Measurements from ENCODE around the gene LRRC41. TPM values are rescaled to one million over a fixed set of nuclear protein-coding genes. Genes with fewer than 3 reads are reported as not detected.

Gene LRRC41
- polyA plus RNA-seq, 1 donor from 2014 or later, result 52.9 TPM

DNA sequence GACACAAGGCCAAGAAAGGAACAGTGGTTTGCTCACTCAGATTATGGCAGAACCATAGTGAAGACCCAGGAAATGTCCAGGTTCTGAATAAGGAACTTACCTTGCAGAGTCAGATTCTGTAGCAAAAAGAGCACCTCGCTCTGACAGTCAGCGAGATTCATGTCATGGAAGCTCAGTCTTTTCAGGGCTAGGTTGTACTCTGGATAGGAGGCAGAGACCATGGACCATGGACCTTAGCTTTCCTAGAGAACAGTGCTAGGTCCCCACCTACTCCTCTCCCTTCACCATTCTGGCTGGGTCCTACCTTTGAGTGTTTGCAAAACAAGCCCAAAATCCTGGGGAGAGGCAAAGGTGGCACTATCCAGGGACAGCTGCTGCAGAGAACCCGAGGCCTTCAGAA is 23.3 kb downstream of the LRRC41 start:
- no peaks in the 10 kb centered on the region for H3K9me3 ChIP-seq (ENCODE audit: low read length)
- H3K36me3 ChIP-seq (ENCODE audit: insufficient read depth, low read length), result no peaks in the 10 kb centered on the region
- H3K79me2 ChIP-seq (replicated peaks; ENCODE audit: insufficient read depth, low read length), result no peaks in the 10 kb centered on the region
- no peak overlapping the region for H2AFZ ChIP-seq (ENCODE audit: low read depth, low read length)
- no peak for TF ChIP-seq POLR2AphosphoS5 (IDR thresholded peaks at IDR 0.05)
- TF ChIP-seq SMC3 (conservative IDR thresholded peaks at IDR 0.05; ENCODE audit: poor library complexity), result no peak
- TF ChIP-seq MXI1 (conservative IDR thresholded peaks at IDR 0.05; ENCODE audit: poor library complexity, severe bottlenecking), result no peak
- no peak for TF ChIP-seq EZH2 (IDR thresholded peaks at IDR 0.05; ENCODE audit: borderline replicate concordance, insufficient read depth, low read length, poor library complexity, severe bottlenecking)
- TF ChIP-seq TAF1 (IDR thresholded peaks at IDR 0.05; ENCODE audit: low read depth), result no peak
- no peak for TF ChIP-seq REST (IDR thresholded peaks at IDR 0.05; ENCODE audit: borderline replicate concordance)
- no peak for TF ChIP-seq CTCF (IDR thresholded peaks at IDR 0.05; ENCODE audit: poor library complexity, severe bottlenecking)
- TF ChIP-seq EP300 (conservative IDR thresholded peaks at IDR 0.05; ENCODE audit: poor library complexity, severe bottlenecking), result no peak
- TF ChIP-seq RAD21 (conservative IDR thresholded peaks at IDR 0.05), result no peak
- H4K20me1 ChIP-seq (ENCODE audit: insufficient read depth), result no peaks in the 10 kb centered on the region
- H3K27me3 ChIP-seq (ENCODE audit: insufficient read depth, low read depth, low read length), result no peaks in the 10 kb centered on the region
- no peak overlapping the region for H3K4me3 ChIP-seq (ENCODE audit: low read length)
- H3K4me2 ChIP-seq (ENCODE audit: low read length), result no peak overlapping the region
- no peak overlapping the region for H3K27ac ChIP-seq (ENCODE audit: low read length)
- H3F3A ChIP-seq (ENCODE audit: insufficient read depth, low read length, poor library complexity, severe bottlenecking), result no peaks in the 10 kb centered on the region
- no peak overlapping the region for H3K9ac ChIP-seq (ENCODE audit: low read length)
- H3K9me2 ChIP-seq (ENCODE audit: insufficient read depth, low read length), result no peaks in the 10 kb centered on the region

DNA sequence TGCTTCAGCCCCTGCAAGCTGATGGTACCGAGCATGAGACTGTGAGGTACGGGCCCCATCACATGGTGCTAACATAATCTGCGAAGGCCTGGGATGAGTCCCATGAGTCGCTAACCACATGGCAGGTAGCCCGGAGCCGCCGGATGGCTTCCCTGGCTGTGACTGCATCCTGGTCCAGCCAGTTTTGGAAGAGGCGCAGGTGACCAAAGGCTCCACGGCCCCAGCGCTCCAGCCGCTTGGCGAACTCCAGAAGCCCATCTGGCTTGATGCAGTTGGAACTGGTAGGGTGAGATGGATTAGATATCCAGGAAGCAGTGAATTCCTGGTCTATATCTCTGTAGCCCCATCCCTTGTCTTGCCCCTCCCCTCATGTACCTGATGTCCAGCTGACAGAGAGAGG is 24.6 kb downstream of the LRRC41 start:
- no peaks in the 10 kb centered on the region for H3K27me3 ChIP-seq (ENCODE audit: insufficient read depth, low read depth, low read length)
- H3K27ac ChIP-seq (ENCODE audit: low read length), result no peak overlapping the region
- H3K79me2 ChIP-seq (replicated peaks; ENCODE audit: insufficient read depth, low read length), result no peaks in the 10 kb centered on the region
- no peak overlapping the region for H3K4me3 ChIP-seq (ENCODE audit: low read length)
- no peaks in the 10 kb centered on the region for H3F3A ChIP-seq (ENCODE audit: insufficient read depth, low read length, poor library complexity, severe bottlenecking)
- H3K9ac ChIP-seq (ENCODE audit: low read length), result no peak overlapping the region
- no peaks in the 10 kb centered on the region for H3K9me2 ChIP-seq (ENCODE audit: insufficient read depth, low read length)
- H3K36me3 ChIP-seq (ENCODE audit: insufficient read depth, low read length), result no peaks in the 10 kb centered on the region
- no peak overlapping the region for H2AFZ ChIP-seq (ENCODE audit: low read depth, low read length)
- H4K20me1 ChIP-seq (ENCODE audit: insufficient read depth), result no peaks in the 10 kb centered on the region
- no peaks in the 10 kb centered on the region for H3K9me3 ChIP-seq (ENCODE audit: low read length)
- TF ChIP-seq POLR2AphosphoS5 (IDR thresholded peaks at IDR 0.05) (no peak), RAD21 (conservative IDR thresholded peaks at IDR 0.05) (no peak), MXI1 (conservative IDR thresholded peaks at IDR 0.05; ENCODE audit: poor library complexity, severe bottlenecking) (no peak), REST (IDR thresholded peaks at IDR 0.05; ENCODE audit: borderline replicate concordance) (no peak), TAF1 (IDR thresholded peaks at IDR 0.05; ENCODE audit: low read depth) (no peak), EP300 (conservative IDR thresholded peaks at IDR 0.05; ENCODE audit: poor library complexity, severe bottlenecking) (no peak), SMC3 (conservative IDR thresholded peaks at IDR 0.05; ENCODE audit: poor library complexity) (no peak), EZH2 (IDR thresholded peaks at IDR 0.05; ENCODE audit: borderline replicate concordance, insufficient read depth, low read length, poor library complexity, severe bottlenecking) (no peak), CTCF (IDR thresholded peaks at IDR 0.05; ENCODE audit: poor library complexity, severe bottlenecking) (no peak)
- no peak overlapping the region for H3K4me2 ChIP-seq (ENCODE audit: low read length)

Measured in neural cell (in vitro differentiated cells).